ENCODE measurements around the gene MUC5AC. TPM values are rescaled to one million over a fixed set of nuclear protein-coding genes. Genes with fewer than 3 reads are reported as not detected.

The MUC5AC gene
- polyA plus RNA-seq, 1 donor from 2014 or later, result not detected

GRCh38 chr11:1220941-1221721, 63.4 kb downstream of the MUC5AC start:
- H3K79me2 ChIP-seq (replicated peaks; ENCODE audit: insufficient read depth, low read length), result no peaks in the 10 kb centered on the region
- no peaks in the 10 kb centered on the region for H3K9me2 ChIP-seq (ENCODE audit: insufficient read depth, low read length)
- no peak overlapping the region for H3K4me2 ChIP-seq (ENCODE audit: low read length)
- no peaks in the 10 kb centered on the region for H3K9me3 ChIP-seq (ENCODE audit: low read length)
- no peak overlapping the region for H3K4me3 ChIP-seq (ENCODE audit: low read length)
- no peak overlapping the region for H3K9ac ChIP-seq (ENCODE audit: low read length)
- TF ChIP-seq SMC3 (conservative IDR thresholded peaks at IDR 0.05; ENCODE audit: poor library complexity) (no peak), EP300 (conservative IDR thresholded peaks at IDR 0.05; ENCODE audit: poor library complexity, severe bottlenecking) (no peak), REST (IDR thresholded peaks at IDR 0.05; ENCODE audit: borderline replicate concordance) (no peak), CTCF (IDR thresholded peaks at IDR 0.05; ENCODE audit: poor library complexity, severe bottlenecking) (no peak), POLR2AphosphoS5 (IDR thresholded peaks at IDR 0.05) (no peak), EZH2 (IDR thresholded peaks at IDR 0.05; ENCODE audit: borderline replicate concordance, insufficient read depth, low read length, poor library complexity, severe bottlenecking) (no peak), RAD21 (conservative IDR thresholded peaks at IDR 0.05) (no peak), MXI1 (conservative IDR thresholded peaks at IDR 0.05; ENCODE audit: poor library complexity, severe bottlenecking) (no peak), TAF1 (IDR thresholded peaks at IDR 0.05; ENCODE audit: low read depth) (no peak)
- H3K27ac ChIP-seq (ENCODE audit: low read length), result no peak overlapping the region
- H3F3A ChIP-seq (ENCODE audit: insufficient read depth, low read length, poor library complexity, severe bottlenecking), result no peaks in the 10 kb centered on the region
- H4K20me1 ChIP-seq (ENCODE audit: insufficient read depth), result no peaks in the 10 kb centered on the region
- no peak overlapping the region for H2AFZ ChIP-seq (ENCODE audit: low read depth, low read length)
- H3K36me3 ChIP-seq (ENCODE audit: insufficient read depth, low read length), result no peaks in the 10 kb centered on the region
- H3K27me3 ChIP-seq (ENCODE audit: insufficient read depth, low read depth, low read length), result no peaks in the 10 kb centered on the region

GRCh38 chr11:1221848-1222311, 64.1 kb downstream of the MUC5AC start:
- Histone ChIP-seq H3K9me3 (ENCODE audit: low read length) (no peaks in the 10 kb centered on the region), H3K27me3 (ENCODE audit: insufficient read depth, low read depth, low read length) (no peaks in the 10 kb centered on the region), H2AFZ (ENCODE audit: low read depth, low read length) (no peak overlapping the region), H3K4me2 (ENCODE audit: low read length) (no peak overlapping the region), H4K20me1 (ENCODE audit: insufficient read depth) (no peaks in the 10 kb centered on the region), H3K36me3 (ENCODE audit: insufficient read depth, low read length) (no peaks in the 10 kb centered on the region), H3K4me3 (ENCODE audit: low read length) (no peak overlapping the region), H3K79me2 (replicated peaks; ENCODE audit: insufficient read depth, low read length) (no peaks in the 10 kb centered on the region), H3K9me2 (ENCODE audit: insufficient read depth, low read length) (no peaks in the 10 kb centered on the region), H3K9ac (ENCODE audit: low read length) (no peak overlapping the region), H3F3A (ENCODE audit: insufficient read depth, low read length, poor library complexity, severe bottlenecking) (no peaks in the 10 kb centered on the region), H3K27ac (ENCODE audit: low read length) (no peak overlapping the region)
- TF ChIP-seq POLR2AphosphoS5 (IDR thresholded peaks at IDR 0.05) (no peak), SMC3 (conservative IDR thresholded peaks at IDR 0.05; ENCODE audit: poor library complexity) (no peak), TAF1 (IDR thresholded peaks at IDR 0.05; ENCODE audit: low read depth) (no peak), MXI1 (conservative IDR thresholded peaks at IDR 0.05; ENCODE audit: poor library complexity, severe bottlenecking) (no peak), EZH2 (IDR thresholded peaks at IDR 0.05; ENCODE audit: borderline replicate concordance, insufficient read depth, low read length, poor library complexity, severe bottlenecking) (no peak), RAD21 (conservative IDR thresholded peaks at IDR 0.05) (no peak), CTCF (IDR thresholded peaks at IDR 0.05; ENCODE audit: poor library complexity, severe bottlenecking) (no peak), REST (IDR thresholded peaks at IDR 0.05; ENCODE audit: borderline replicate concordance) (no peak), EP300 (conservative IDR thresholded peaks at IDR 0.05; ENCODE audit: poor library complexity, severe bottlenecking) (no peak)
